Dedifferentiated amniotic fluid mesenchymal stem cell (primary cell): ENCODE measurements around the gene EIF3C.
"Not testable (repeated sequence)": the region's sequence is repeated elsewhere in the genome, so short reads cannot be mapped to it uniquely, and the experiment has no call there.

Source experiments
- DNase-seq: peaks from one replicate; pipeline ENCODE4 v3.0.0-alpha.2; 2016; ENCODE audit errors: extremely low spot score

Gene EIF3C

GRCh38 chr16:28746618-28747350 lies 35.5 kb downstream of the EIF3C start:
- DNase-seq = not testable (repeated sequence)

- not testable (repeated sequence) for DNase-seq
These were observed 38.8 kb downstream of the EIF3C start for GRCh38 chr16:28749997-28750465.

- DNase-seq = not testable (repeated sequence)
These were observed 39.3 kb downstream of the EIF3C start for GRCh38 chr16:28750469-28751067.

- not testable (repeated sequence) for DNase-seq
These were observed 40.2 kb downstream of the EIF3C start, which contains the start of gene NPIPB9 for GRCh38 chr16:28751487-28751886. Gene NPIPB9, plus strand, starts transcription at chr16:28751787.

GRCh38 chr16:28781697-28782096 lies 70.4 kb downstream of the EIF3C start:
- not testable (repeated sequence) for DNase-seq

- not testable (repeated sequence) for DNase-seq
These were observed 71.1 kb downstream of the EIF3C start for GRCh38 chr16:28782357-28782756.
